ENCODE data around the gene TJP1. TPM values are rescaled to one million over a fixed set of nuclear protein-coding genes. Genes with fewer than 3 reads are reported as not detected.

Gene TJP1
- total and polyA plus RNA-seq, 2 donors (not counting 1 experiment from before 2014, with no cell fraction given): 0.10 TPM; not detected in 1

DNA sequence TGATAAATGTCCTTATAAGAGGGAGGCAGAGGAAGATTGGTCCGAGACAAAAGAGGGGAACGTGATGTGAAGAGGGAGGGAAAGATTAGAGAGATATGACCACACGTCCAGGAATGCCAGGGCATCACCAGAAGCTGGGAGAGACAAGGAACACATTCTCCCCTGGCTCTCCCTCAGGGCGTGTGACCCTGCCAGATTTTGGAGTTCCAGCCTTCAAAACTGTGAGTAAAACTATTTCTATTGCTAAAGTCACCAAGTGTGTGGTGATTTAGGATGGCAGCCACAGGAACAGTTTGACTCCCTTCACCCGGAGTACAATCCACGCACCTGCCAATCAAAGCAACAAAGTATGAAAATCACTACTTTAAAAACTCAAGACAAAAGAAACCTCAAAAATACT is 32.1 kb upstream of the TJP1 start:
- ATAC-seq (ENCODE audit: low read depth) (no peak), DNase-seq (no peak)
- POLR2A ChIA-PET: no interaction called here
- Histone ChIP-seq H3K9ac (ENCODE audit: low read length) (no peak overlapping the region), H3K4me2 (replicated peaks; ENCODE audit: low read depth, low read length, poor library complexity, severe bottlenecking) (no peak overlapping the region), H2AFZ (ENCODE audit: insufficient read depth, low read depth, low read length, poor library complexity, severe bottlenecking) (no peak overlapping the region), H4K20me1 (ENCODE audit: control insufficient read depth, insufficient read depth, low read length, poor library complexity, severe bottlenecking) (no peaks in the 10 kb centered on the region), H3K4me1 (ENCODE audit: control insufficient read depth in 2 of 2, insufficient read depth in 2 of 2, low read length in 2 of 2) (no peaks in the 10 kb centered on the region), H3K27me3 (replicated peaks in 1 of 4; ENCODE audit: control extremely low read depth in 1 of 4, control insufficient read depth in 3 of 4, insufficient read depth in 4 of 4, low read length in 3 of 4) (no peaks in the 10 kb centered on the region), H3K9me3 (ENCODE audit: control extremely low read depth in 1 of 3, control insufficient read depth in 2 of 3, insufficient read depth in 1 of 3, low read length in 2 of 3) (peaks cover 0 to 20% (median 0%) of the 10 kb centered on the region in 3 donors), H3K4me3 (ENCODE audit: control extremely low read depth in 1 of 5, extremely low read depth in 1 of 5, insufficient read depth in 1 of 5, low read depth in 2 of 5, low read length in 4 of 5) (no peak overlapping the region), H3K79me2 (ENCODE audit: control insufficient read depth, insufficient read depth, low read length) (no peaks in the 10 kb centered on the region), H3K36me3 (replicated peaks in 1 of 2; ENCODE audit: control extremely low read depth in 1 of 2, control insufficient read depth in 1 of 2, extremely low read depth in 1 of 2, insufficient read depth in 2 of 2, low read length in 1 of 2) (no peaks in the 10 kb centered on the region), H3K27ac (ENCODE audit: low read length in 2 of 2) (no peak overlapping the region)
- CTCF ChIA-PET: no interaction called here
- 60% methylated on average over 1 of the region's 6 CpGs for WGBS (ENCODE audit: insufficient coverage)
- Mint-ChIP-seq H3K9me3 (ENCODE audit: insufficient read depth) (no peaks in the 10 kb centered on the region), H3K27ac (no peak overlapping the region), H3K4me1 (no peaks in the 10 kb centered on the region), H3K4me3 (no peak overlapping the region), H3K27me3 (peaks cover 4% of the 10 kb centered on the region)
- TF ChIP-seq, protein P1, sequence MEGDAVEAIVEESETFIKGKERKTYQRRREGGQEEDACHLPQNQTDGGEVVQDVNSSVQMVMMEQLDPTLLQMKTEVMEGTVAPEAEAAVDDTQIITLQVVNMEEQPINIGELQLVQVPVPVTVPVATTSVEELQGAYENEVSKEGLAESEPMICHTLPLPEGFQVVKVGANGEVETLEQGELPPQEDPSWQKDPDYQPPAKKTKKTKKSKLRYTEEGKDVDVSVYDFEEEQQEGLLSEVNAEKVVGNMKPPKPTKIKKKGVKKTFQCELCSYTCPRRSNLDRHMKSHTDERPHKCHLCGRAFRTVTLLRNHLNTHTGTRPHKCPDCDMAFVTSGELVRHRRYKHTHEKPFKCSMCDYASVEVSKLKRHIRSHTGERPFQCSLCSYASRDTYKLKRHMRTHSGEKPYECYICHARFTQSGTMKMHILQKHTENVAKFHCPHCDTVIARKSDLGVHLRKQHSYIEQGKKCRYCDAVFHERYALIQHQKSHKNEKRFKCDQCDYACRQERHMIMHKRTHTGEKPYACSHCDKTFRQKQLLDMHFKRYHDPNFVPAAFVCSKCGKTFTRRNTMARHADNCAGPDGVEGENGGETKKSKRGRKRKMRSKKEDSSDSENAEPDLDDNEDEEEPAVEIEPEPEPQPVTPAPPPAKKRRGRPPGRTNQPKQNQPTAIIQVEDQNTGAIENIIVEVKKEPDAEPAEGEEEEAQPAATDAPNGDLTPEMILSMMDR (IDR thresholded peaks at IDR 0.05): no peak
- intact Hi-C loops (cut with micrococcal nuclease): no loop called here

DNA sequence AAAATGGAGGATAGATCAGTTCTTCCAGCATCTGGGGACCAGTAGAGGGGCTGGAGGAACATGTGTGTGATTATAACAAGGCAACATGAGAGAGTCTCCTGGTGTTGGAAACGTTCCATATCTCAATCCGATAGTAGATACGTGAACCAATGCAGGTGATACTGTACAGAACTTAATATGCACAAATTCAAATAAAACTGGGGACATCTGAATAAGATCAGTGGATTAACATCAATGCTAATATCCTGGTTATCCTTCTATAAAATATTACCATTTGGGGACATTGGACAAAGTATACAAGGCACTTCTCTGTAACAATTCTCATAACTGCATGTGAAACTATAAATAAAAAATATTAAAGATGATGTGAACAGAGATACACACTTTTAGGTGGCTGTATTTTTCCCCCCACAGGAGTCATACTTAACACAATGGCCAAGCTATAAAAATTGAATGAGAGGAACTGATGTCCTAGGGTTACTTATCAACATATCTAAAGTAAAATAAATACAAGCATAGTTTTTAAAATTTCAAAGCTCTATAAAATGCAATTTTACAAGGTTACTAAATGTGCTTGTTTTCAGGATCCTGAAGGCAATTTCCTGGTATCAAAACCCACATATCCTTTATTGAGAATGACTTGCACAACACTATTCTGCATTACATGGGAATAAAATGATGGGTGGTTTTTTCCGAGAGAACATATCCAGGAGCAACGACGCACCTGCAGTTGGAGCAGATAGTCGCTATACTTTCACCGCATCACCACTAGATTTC is 31.1 kb upstream of the TJP1 start:
- Histone ChIP-seq H3K27me3 (replicated peaks in 1 of 4; ENCODE audit: control extremely low read depth in 1 of 4, control insufficient read depth in 3 of 4, insufficient read depth in 4 of 4, low read length in 3 of 4) (no peaks in the 10 kb centered on the region), H3K79me2 (ENCODE audit: control insufficient read depth, insufficient read depth, low read length) (no peaks in the 10 kb centered on the region), H3K4me3 (ENCODE audit: control extremely low read depth in 1 of 5, extremely low read depth in 1 of 5, insufficient read depth in 1 of 5, low read depth in 2 of 5, low read length in 4 of 5) (no peak overlapping the region), H3K9ac (ENCODE audit: low read length) (no peak overlapping the region), H3K9me3 (ENCODE audit: control extremely low read depth in 1 of 3, control insufficient read depth in 2 of 3, insufficient read depth in 1 of 3, low read length in 2 of 3) (peaks cover 0 to 21% (median 0%) of the 10 kb centered on the region in 3 donors), H2AFZ (ENCODE audit: insufficient read depth, low read depth, low read length, poor library complexity, severe bottlenecking) (no peak overlapping the region), H3K36me3 (replicated peaks in 1 of 2; ENCODE audit: control extremely low read depth in 1 of 2, control insufficient read depth in 1 of 2, extremely low read depth in 1 of 2, insufficient read depth in 2 of 2, low read length in 1 of 2) (no peaks in the 10 kb centered on the region), H3K4me2 (replicated peaks; ENCODE audit: low read depth, low read length, poor library complexity, severe bottlenecking) (no peak overlapping the region), H3K4me1 (ENCODE audit: control insufficient read depth in 2 of 2, insufficient read depth in 2 of 2, low read length in 2 of 2) (no peaks in the 10 kb centered on the region), H3K27ac (ENCODE audit: low read length in 2 of 2) (no peak overlapping the region), H4K20me1 (ENCODE audit: control insufficient read depth, insufficient read depth, low read length, poor library complexity, severe bottlenecking) (no peaks in the 10 kb centered on the region)
- ChIA-PET POLR2A (no interaction called here), CTCF (no interaction called here)
- no peak for DNase-seq
- 100% methylated on average over 4 of the region's 8 CpGs for WGBS (ENCODE audit: insufficient coverage)
- intact Hi-C loops (cut with micrococcal nuclease): no loop called here
- no peak for ATAC-seq (ENCODE audit: low read depth)
- Mint-ChIP-seq H3K4me1 (no peaks in the 10 kb centered on the region), H3K9me3 (ENCODE audit: insufficient read depth) (no peaks in the 10 kb centered on the region), H3K27ac (no peak overlapping the region), H3K27me3 (peaks cover 4% of the 10 kb centered on the region), H3K4me3 (no peak overlapping the region)
- TF ChIP-seq, protein P1 (IDR thresholded peaks at IDR 0.05): no peak
- TF ChIP-seq EZH2 (IDR thresholded peaks at IDR 0.05; ENCODE audit: borderline replicate concordance, insufficient read depth, low read depth, low read length, poor library complexity, severe bottlenecking): no peak

All from B cell (primary cell).